Measurements from ENCODE around the gene TMEM225. TPM values are rescaled to one million over a fixed set of nuclear protein-coding genes. Genes with fewer than 3 reads are reported as not detected.
"Not testable (repeated sequence)": the region's sequence is repeated elsewhere in the genome, so short reads cannot be mapped to it uniquely, and the experiment has no call there.

The TMEM225 gene
- total RNA-seq, 1 experiment from 2014 or later: not detected

DNA sequence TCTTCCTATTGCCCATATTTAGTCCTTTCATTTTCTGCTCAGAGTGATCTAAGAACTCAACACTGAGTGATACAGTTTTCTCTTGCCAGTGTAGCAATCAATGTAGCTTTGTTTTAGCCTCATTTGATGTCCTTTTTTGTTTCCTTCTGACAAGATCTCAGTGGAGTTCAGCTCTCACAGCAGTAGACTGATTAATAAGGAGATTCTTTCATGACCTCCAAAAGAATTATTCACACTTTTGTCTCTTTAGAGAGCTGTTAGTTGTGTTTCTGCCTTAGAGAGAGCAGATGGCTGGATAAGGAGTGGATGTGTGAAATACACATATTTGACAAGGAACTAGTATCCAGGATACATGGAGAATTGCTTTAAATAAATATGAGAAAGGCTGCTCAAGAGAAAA is 6.6 kb upstream of the TMEM225 start:
- ChIA-PET CTCF (no interaction called here), POLR2A (interaction anchor here (1.1 kb wide), 1 partner anchor 150 kb away, joined by 4 read pairs; the partner anchor contains the start of gene ZNF202)
- Mint-ChIP-seq H3K27me3 (ENCODE audit: insufficient read depth, unreplicated experiment) (no peaks in the 10 kb centered on the region), H3K9me3 (ENCODE audit: unreplicated experiment) (no peaks in the 10 kb centered on the region), H3K27ac (ENCODE audit: low read depth, unreplicated experiment) (no peak overlapping the region), H3K4me3 (ENCODE audit: unreplicated experiment) (no peak overlapping the region), H3K4me1 (ENCODE audit: insufficient read depth, unreplicated experiment) (no peaks in the 10 kb centered on the region), H3K36me3 (ENCODE audit: insufficient read depth, unreplicated experiment) (no peaks in the 10 kb centered on the region)
- no peak for DNase-seq (ENCODE audit: unreplicated experiment)
- intact Hi-C loops (cut with micrococcal nuclease): no loop called here
- no TSS peak for BruUV-seq (replicated peaks)
- TF ChIP-seq, protein P1, sequence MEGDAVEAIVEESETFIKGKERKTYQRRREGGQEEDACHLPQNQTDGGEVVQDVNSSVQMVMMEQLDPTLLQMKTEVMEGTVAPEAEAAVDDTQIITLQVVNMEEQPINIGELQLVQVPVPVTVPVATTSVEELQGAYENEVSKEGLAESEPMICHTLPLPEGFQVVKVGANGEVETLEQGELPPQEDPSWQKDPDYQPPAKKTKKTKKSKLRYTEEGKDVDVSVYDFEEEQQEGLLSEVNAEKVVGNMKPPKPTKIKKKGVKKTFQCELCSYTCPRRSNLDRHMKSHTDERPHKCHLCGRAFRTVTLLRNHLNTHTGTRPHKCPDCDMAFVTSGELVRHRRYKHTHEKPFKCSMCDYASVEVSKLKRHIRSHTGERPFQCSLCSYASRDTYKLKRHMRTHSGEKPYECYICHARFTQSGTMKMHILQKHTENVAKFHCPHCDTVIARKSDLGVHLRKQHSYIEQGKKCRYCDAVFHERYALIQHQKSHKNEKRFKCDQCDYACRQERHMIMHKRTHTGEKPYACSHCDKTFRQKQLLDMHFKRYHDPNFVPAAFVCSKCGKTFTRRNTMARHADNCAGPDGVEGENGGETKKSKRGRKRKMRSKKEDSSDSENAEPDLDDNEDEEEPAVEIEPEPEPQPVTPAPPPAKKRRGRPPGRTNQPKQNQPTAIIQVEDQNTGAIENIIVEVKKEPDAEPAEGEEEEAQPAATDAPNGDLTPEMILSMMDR (IDR thresholded peaks at IDR 0.05; ENCODE audit: unreplicated experiment): no peak

DNA sequence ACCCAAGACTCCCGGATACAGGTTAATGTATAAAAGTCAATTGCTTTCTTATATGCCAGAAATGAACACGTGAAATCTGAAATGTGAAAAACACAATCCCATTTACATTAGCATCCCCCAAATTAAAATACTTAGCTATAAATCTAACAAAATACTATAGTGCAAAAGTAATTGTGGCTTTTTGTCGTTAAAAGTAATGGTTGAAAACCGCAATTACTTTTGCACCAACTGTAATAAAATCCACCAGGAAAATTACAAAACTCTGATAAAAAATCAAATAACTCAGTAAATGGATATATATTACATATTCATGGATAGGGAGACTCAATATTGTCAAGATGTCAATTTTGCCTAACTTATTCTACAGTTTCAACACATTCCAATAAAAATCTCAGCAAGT is 4.6 kb downstream of the TMEM225 start:
- TF ChIP-seq, protein P1 (IDR thresholded peaks at IDR 0.05; ENCODE audit: unreplicated experiment): no peak
- H3K9me3 Mint-ChIP-seq (ENCODE audit: unreplicated experiment): peaks cover 5% of the 10 kb centered on the region
- no peaks in the 10 kb centered on the region for H3K36me3 Mint-ChIP-seq (ENCODE audit: insufficient read depth, unreplicated experiment)
- ChIA-PET CTCF (no interaction called here), POLR2A (no interaction called here)
- intact Hi-C loops (cut with micrococcal nuclease): no loop called here
- H3K27ac Mint-ChIP-seq (ENCODE audit: low read depth, unreplicated experiment): no peak overlapping the region
- no peaks in the 10 kb centered on the region for H3K4me1 Mint-ChIP-seq (ENCODE audit: insufficient read depth, unreplicated experiment)
- H3K27me3 Mint-ChIP-seq (ENCODE audit: insufficient read depth, unreplicated experiment): no peaks in the 10 kb centered on the region
- no peak overlapping the region for H3K4me3 Mint-ChIP-seq (ENCODE audit: unreplicated experiment)
- no TSS peak for BruUV-seq (replicated peaks)
- DNase-seq (ENCODE audit: unreplicated experiment): no peak

DNA sequence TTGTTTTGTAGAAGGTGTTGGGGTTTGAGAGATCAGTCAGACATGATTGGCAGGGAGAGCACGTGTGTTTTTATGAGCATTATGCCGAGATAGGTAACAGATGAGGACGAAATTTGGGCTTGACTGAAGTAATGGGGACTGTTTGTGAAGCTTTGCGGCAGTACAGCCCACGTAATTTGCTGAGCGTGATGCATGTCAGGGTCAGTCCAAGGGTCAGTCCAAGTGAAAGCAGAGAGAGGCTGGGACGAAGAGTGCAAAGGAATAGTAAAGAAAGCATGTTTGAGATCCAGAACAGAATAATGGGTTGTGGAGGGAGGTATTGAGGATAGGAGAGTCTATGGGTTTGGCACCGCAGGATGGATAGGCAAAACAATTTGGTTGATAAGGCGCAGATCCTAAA is 17.7 kb downstream of the TMEM225 start:
- CTCF ChIA-PET: not testable (repeated sequence)

DNA sequence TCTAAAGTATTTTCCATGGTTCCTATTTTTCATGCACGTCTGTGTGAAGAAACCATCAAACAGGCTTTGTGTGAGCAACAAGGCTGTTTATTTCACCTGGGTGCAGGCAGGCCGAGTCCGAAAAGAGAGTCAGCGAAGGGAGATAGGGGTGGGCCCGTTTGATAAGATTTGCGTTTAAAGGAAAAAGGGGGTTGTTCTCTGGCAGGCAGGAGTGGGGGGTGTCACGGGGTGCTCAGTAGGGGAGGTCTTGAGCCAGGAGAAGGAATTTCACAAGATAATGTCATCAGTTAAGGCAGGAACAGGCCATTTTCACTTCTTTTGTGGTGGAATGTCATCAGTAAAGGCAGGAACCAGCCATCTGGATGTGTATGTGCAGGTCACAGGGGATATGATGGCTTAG is 20.2 kb downstream of the TMEM225 start:
- DNase-seq (ENCODE audit: unreplicated experiment); H3K27me3 Mint-ChIP-seq (ENCODE audit: insufficient read depth, unreplicated experiment); H3K4me1 Mint-ChIP-seq (ENCODE audit: insufficient read depth, unreplicated experiment); POLR2A ChIA-PET; intact Hi-C loops (cut with micrococcal nuclease); H3K36me3 Mint-ChIP-seq (ENCODE audit: insufficient read depth, unreplicated experiment); H3K27ac Mint-ChIP-seq (ENCODE audit: low read depth, unreplicated experiment); H3K9me3 Mint-ChIP-seq (ENCODE audit: unreplicated experiment); BruUV-seq (replicated peaks); H3K4me3 Mint-ChIP-seq (ENCODE audit: unreplicated experiment); CTCF ChIA-PET: not testable (repeated sequence)

More for the DNA sequence above, 17.7 kb downstream of the TMEM225 start:
- DNase-seq (ENCODE audit: unreplicated experiment); H3K27ac Mint-ChIP-seq (ENCODE audit: low read depth, unreplicated experiment); H3K4me3 Mint-ChIP-seq (ENCODE audit: unreplicated experiment); H3K9me3 Mint-ChIP-seq (ENCODE audit: unreplicated experiment); BruUV-seq (replicated peaks); H3K27me3 Mint-ChIP-seq (ENCODE audit: insufficient read depth, unreplicated experiment); H3K4me1 Mint-ChIP-seq (ENCODE audit: insufficient read depth, unreplicated experiment); H3K36me3 Mint-ChIP-seq (ENCODE audit: insufficient read depth, unreplicated experiment); POLR2A ChIA-PET; intact Hi-C loops (cut with micrococcal nuclease): not testable (repeated sequence)

DNA sequence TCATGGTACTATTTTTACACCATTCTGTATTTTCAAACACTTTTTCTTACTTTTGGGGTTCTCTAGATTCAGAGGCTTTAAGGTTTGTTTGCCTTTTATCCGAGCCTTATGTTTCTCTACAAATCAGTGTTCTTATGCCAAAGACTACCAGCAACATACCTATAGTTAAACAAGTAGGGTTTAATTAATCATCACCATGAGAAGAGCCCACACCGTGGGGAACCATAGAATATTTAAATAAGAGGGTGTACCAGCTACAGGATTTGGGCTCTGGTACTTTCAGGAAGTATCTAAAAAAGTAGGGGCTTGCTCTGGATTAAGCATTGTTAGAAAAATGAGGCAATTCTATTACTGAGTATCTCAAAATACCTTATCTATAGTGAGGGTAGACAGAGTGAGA is 25.7 kb downstream of the TMEM225 start:
- no peak for DNase-seq (ENCODE audit: unreplicated experiment)
- Mint-ChIP-seq H3K9me3 (ENCODE audit: unreplicated experiment) (peaks cover 18% of the 10 kb centered on the region), H3K27ac (ENCODE audit: low read depth, unreplicated experiment) (no peak overlapping the region), H3K4me3 (ENCODE audit: unreplicated experiment) (no peak overlapping the region), H3K27me3 (ENCODE audit: insufficient read depth, unreplicated experiment) (no peaks in the 10 kb centered on the region), H3K4me1 (ENCODE audit: insufficient read depth, unreplicated experiment) (peaks cover 9% of the 10 kb centered on the region), H3K36me3 (ENCODE audit: insufficient read depth, unreplicated experiment) (no peaks in the 10 kb centered on the region)
- no TSS peak for BruUV-seq (replicated peaks)
- TF ChIP-seq, protein P1 (IDR thresholded peaks at IDR 0.05; ENCODE audit: unreplicated experiment): no peak
- ChIA-PET CTCF (no interaction called here), POLR2A (no interaction called here)
- intact Hi-C loops (cut with micrococcal nuclease): no loop called here
